Measurements from ENCODE around the gene TMEM205. TPM values are rescaled to one million over a fixed set of nuclear protein-coding genes. Genes with fewer than 3 reads are reported as not detected.
A peak's percentile ranks its signal among the peaks of the same experiment; 100 is the strongest.

TMEM205 gene
- 54.5 TPM for total RNA-seq
- polyA plus RNA-seq, result 75.2 TPM
- long read RNA-seq, donor 1, partial matches to known transcripts, result 0 of 3 reads
- long read RNA-seq, donor 1, other reads (novel, unspliced or antisense), result 0 of 3 reads
- long read RNA-seq, donor 2, transcript TMEM205-216 (4 exons, 792 nt), result major isoform, 26 of 48 reads
- long read RNA-seq, donor 2, transcript TMEM205-203 (2 exons, 1,147 nt), result minor isoform, 8 of 48 reads
- long read RNA-seq, donor 2, partial matches to known transcripts, result 0 of 48 reads
- long read RNA-seq, donor 2, other reads (novel, unspliced or antisense), result 0 of 48 reads
- long read RNA-seq, donor 3, transcript TMEM205-216 (4 exons, 792 nt), result major isoform, 24 of 49 reads
- long read RNA-seq, donor 3, transcript TMEM205-203 (2 exons, 1,147 nt), result minor isoform, 7 of 49 reads
- long read RNA-seq, donor 3, transcript TMEM205-210 (4 exons, 840 nt), result minor isoform, 6 of 49 reads
- long read RNA-seq, donor 3, transcript TMEM205-201 (3 exons, 1,034 nt), result minor isoform, 7 of 49 reads
- long read RNA-seq, donor 3, partial matches to known transcripts, result 0 of 49 reads
- long read RNA-seq, donor 3, other reads (novel, unspliced or antisense), result 0 of 49 reads
- long read RNA-seq, donor 4, transcript TMEM205-216 (4 exons, 792 nt), result major isoform, 11 of 18 reads
- long read RNA-seq, donor 4, partial matches to known transcripts, result 0 of 18 reads
- long read RNA-seq, donor 4, other reads (novel, unspliced or antisense), result 0 of 18 reads
- long read RNA-seq, donor 5, transcript TMEM205-205 (4 exons, 677 nt), result minor isoform, 5 of 69 reads
- long read RNA-seq, donor 5, transcript TMEM205-216 (4 exons, 792 nt), result major isoform, 39 of 69 reads
- long read RNA-seq, donor 5, transcript TMEM205-210 (4 exons, 840 nt), result minor isoform, 5 of 69 reads
- long read RNA-seq, donor 5, transcript TMEM205-203 (2 exons, 1,147 nt), result minor isoform, 14 of 69 reads
- long read RNA-seq, donor 5, partial matches to known transcripts, result 0 of 69 reads
- long read RNA-seq, donor 5, other reads (novel, unspliced or antisense), result 0 of 69 reads
- long read RNA-seq, donor 6, transcript TMEM205-216 (4 exons, 792 nt), result major isoform, 15 of 26 reads
- long read RNA-seq, donor 6, partial matches to known transcripts, result 0 of 26 reads
- long read RNA-seq, donor 6, other reads (novel, unspliced or antisense), result 0 of 26 reads
- long read RNA-seq, donor 7, transcript TMEM205-216 (4 exons, 792 nt), result major isoform, 11 of 23 reads
- long read RNA-seq, donor 7, transcript TMEM205-203 (2 exons, 1,147 nt), result minor isoform, 7 of 23 reads
- long read RNA-seq, donor 7, partial matches to known transcripts, result 0 of 23 reads
- long read RNA-seq, donor 7, other reads (novel, unspliced or antisense), result 0 of 23 reads
- long read RNA-seq, donor 8, transcript TMEM205-210 (4 exons, 840 nt), result major isoform, 5 of 10 reads
- long read RNA-seq, donor 8, partial matches to known transcripts, result 0 of 10 reads
- long read RNA-seq, donor 8, other reads (novel, unspliced or antisense), result 0 of 10 reads
- long read RNA-seq, donor 9, transcript TMEM205-216 (4 exons, 792 nt), result major isoform, 8 of 19 reads
- long read RNA-seq, donor 9, transcript TMEM205-203 (2 exons, 1,147 nt), result minor isoform, 6 of 19 reads
- long read RNA-seq, donor 9, partial matches to known transcripts, result 0 of 19 reads
- long read RNA-seq, donor 9, other reads (novel, unspliced or antisense), result 0 of 19 reads
- long read RNA-seq, donor 10, transcript TMEM205-216 (4 exons, 792 nt), result major isoform, 12 of 31 reads
- long read RNA-seq, donor 10, transcript TMEM205-201 (3 exons, 1,034 nt), result minor isoform, 7 of 31 reads
- long read RNA-seq, donor 10, transcript TMEM205-210 (4 exons, 840 nt), result minor isoform, 5 of 31 reads
- long read RNA-seq, donor 10, partial matches to known transcripts, result 0 of 31 reads
- long read RNA-seq, donor 10, other reads (novel, unspliced or antisense), result 0 of 31 reads

DNA sequence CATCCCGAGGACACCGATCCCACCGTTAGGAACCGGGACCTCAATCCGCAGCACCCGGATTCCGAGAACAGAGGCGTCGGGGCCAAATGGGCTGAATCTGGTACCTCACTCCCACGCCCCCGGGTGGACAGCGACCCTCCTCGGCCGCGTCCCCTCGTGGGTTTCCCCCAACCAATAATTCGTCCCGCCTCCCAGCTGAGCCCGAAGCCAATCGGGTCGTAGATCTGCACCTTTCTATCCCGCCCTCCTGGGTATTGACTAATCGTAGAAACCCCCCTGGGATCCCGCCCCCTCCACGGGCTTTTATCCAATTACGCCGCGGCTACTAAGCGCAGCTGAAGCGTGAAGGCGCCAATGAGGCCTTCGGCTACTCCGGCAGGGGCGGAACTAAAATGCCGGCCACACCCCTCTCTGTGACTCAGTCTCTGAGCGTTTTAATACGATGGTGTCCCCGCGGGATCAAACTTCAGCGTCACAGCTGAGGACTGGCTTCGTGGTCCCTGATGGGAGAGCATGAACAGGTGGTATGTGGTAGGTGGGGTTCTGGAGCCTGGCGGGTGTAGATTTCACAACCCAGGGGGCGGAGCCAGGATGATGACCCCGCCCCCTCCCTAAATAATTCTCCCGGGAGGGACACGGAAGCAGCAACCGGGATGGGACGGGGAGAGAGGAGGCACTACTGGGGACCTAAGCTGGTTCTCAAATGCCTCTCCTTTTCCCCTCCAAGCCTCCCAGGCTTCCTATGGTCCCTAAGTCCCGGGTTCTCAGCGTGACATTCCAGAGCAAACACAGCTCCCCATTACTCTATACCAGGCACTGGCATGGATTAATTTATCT lies at the start of gene TMEM205, which contains the start of gene CCDC159:
TSS of gene TMEM205 (minus strand) at position 165 of the 837 bp plus-strand sequence. CDS start 649 bp downstream, outside the sequence.
TSS of gene CCDC159 (plus strand) at position 416 of the 837 bp plus-strand sequence. CDS start at position 504, 88 bp downstream.
- Histone ChIP-seq H3K9me3 (ENCODE audit: control insufficient read depth in 2 of 2, insufficient read depth in 1 of 2, low read length in 1 of 2) (peaks cover 4 to 21% of the 10 kb centered on the region in 2 donors), H3K27ac (ENCODE audit: low read depth in 1 of 2, low read length in 1 of 2) (peak within 1 kb of the TSS; percentile 77 to 96), H3K4me1 (ENCODE audit: control insufficient read depth in 2 of 2, insufficient read depth in 2 of 2, low read length in 2 of 2) (peaks cover 16 to 40% of the 10 kb centered on the region in 2 donors), H3K4me3 (ENCODE audit: low read length in 2 of 2) (peak within 1 kb of the TSS; percentile 79 to 95), H3K36me3 (ENCODE audit: control insufficient read depth in 2 of 2, insufficient read depth in 2 of 2, low read length in 1 of 2) (peaks cover 3 to 7% of the 10 kb centered on the region in 2 donors), H3K27me3 (ENCODE audit: control insufficient read depth in 2 of 2, insufficient read depth in 1 of 2, low read length in 1 of 2) (no peaks in the 10 kb centered on the region)
- DNase-seq (ENCODE audit: low read depth in 6 of 9, low spot score in 9 of 9), result peak; percentile 93 to 100 (median 98)
- WGBS, result under 1% methylated on average over 50 of the region's 50 CpGs

- Histone ChIP-seq H3K27ac (ENCODE audit: low read depth in 1 of 2, low read length in 1 of 2) (no peak overlapping the region), H3K36me3 (ENCODE audit: control insufficient read depth in 2 of 2, insufficient read depth in 2 of 2, low read length in 1 of 2) (no peaks in the 10 kb centered on the region), H3K4me3 (ENCODE audit: low read length in 2 of 2) (no peak overlapping the region), H3K27me3 (ENCODE audit: control insufficient read depth in 2 of 2, insufficient read depth in 1 of 2, low read length in 1 of 2) (peaks cover 2 to 15% of the 10 kb centered on the region in 2 donors), H3K4me1 (ENCODE audit: control insufficient read depth in 2 of 2, insufficient read depth in 2 of 2, low read length in 2 of 2) (no peaks in the 10 kb centered on the region), H3K9me3 (ENCODE audit: control insufficient read depth in 2 of 2, insufficient read depth in 1 of 2, low read length in 1 of 2) (peaks cover 0 to 5% of the 10 kb centered on the region in 2 donors)
- DNase-seq (ENCODE audit: low read depth in 6 of 9, low spot score in 9 of 9), result no peak
- WGBS, result 88% methylated on average over 4 of the region's 4 CpGs
Observed at GRCh38 chr19:11390933-11391680, 45.0 kb upstream of the TMEM205 start.

- no peak overlapping the region for H3K4me3 ChIP-seq (ENCODE audit: low read length in 2 of 2)
- no peak overlapping the region for H3K27ac ChIP-seq (ENCODE audit: low read depth in 1 of 2, low read length in 1 of 2)
- WGBS, result 98% methylated on average over 2 of the region's 2 CpGs
- DNase-seq (ENCODE audit: low read depth in 6 of 9, low spot score in 9 of 9), result no peak
- no peaks in the 10 kb centered on the region for H3K36me3 ChIP-seq (ENCODE audit: control insufficient read depth in 2 of 2, insufficient read depth in 2 of 2, low read length in 1 of 2)
- peaks cover 0 to 5% of the 10 kb centered on the region in 2 donors for H3K9me3 ChIP-seq (ENCODE audit: control insufficient read depth in 2 of 2, insufficient read depth in 1 of 2, low read length in 1 of 2)
- H3K4me1 ChIP-seq (ENCODE audit: control insufficient read depth in 2 of 2, insufficient read depth in 2 of 2, low read length in 2 of 2), result no peaks in the 10 kb centered on the region
- H3K27me3 ChIP-seq (ENCODE audit: control insufficient read depth in 2 of 2, insufficient read depth in 1 of 2, low read length in 1 of 2), result peaks cover 2 to 18% of the 10 kb centered on the region in 2 donors
Observed at GRCh38 chr19:11390359-11390758, 44.3 kb upstream of the TMEM205 start.

- Histone ChIP-seq H3K36me3 (ENCODE audit: control insufficient read depth in 2 of 2, insufficient read depth in 2 of 2, low read length in 1 of 2) (no peaks in the 10 kb centered on the region), H3K27me3 (ENCODE audit: control insufficient read depth in 2 of 2, insufficient read depth in 1 of 2, low read length in 1 of 2) (peaks cover 25 to 48% of the 10 kb centered on the region in 2 donors), H3K9me3 (ENCODE audit: control insufficient read depth in 2 of 2, insufficient read depth in 1 of 2, low read length in 1 of 2) (peaks cover 0 to 16% of the 10 kb centered on the region in 2 donors), H3K4me1 (ENCODE audit: control insufficient read depth in 2 of 2, insufficient read depth in 2 of 2, low read length in 2 of 2) (peaks cover 0 to 13% of the 10 kb centered on the region in 2 donors), H3K4me3 (ENCODE audit: low read length in 2 of 2) (no peak overlapping the region), H3K27ac (ENCODE audit: low read depth in 1 of 2, low read length in 1 of 2) (no peak overlapping the region)
- WGBS, result 62% methylated on average over 19 of the region's 19 CpGs
- peak in 1 of 9 donors; percentile 21 for DNase-seq (ENCODE audit: low read depth in 6 of 9, low spot score in 9 of 9)
Observed at GRCh38 chr19:11387162-11388034, 41.3 kb upstream of the TMEM205 start.

DNA sequence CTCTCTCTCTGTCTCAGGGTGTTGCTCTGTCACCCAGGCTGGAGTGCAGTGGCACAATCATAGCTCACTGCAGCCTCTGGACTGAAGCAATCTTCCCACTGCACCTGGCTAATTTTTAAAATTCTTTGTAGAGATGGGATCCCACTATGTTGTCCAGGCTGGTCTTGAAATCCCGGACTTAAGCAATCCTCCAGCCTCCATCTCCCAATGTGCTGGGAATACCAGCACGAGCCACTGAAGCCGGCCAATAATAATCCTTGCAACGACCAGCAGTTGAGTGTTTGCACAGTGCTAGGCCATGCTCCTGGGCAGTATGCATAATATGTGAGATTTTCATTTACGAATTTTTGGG lies 38.7 kb upstream of the TMEM205 start:
- H3K9me3 ChIP-seq (ENCODE audit: control insufficient read depth in 2 of 2, insufficient read depth in 1 of 2, low read length in 1 of 2), result peaks cover 0 to 19% of the 10 kb centered on the region in 2 donors
- no peak for DNase-seq (ENCODE audit: low read depth in 6 of 9, low spot score in 9 of 9)
- H3K36me3 ChIP-seq (ENCODE audit: control insufficient read depth in 2 of 2, insufficient read depth in 2 of 2, low read length in 1 of 2), result no peaks in the 10 kb centered on the region
- 97% methylated on average over 5 of the region's 5 CpGs for WGBS
- no peak overlapping the region for H3K4me3 ChIP-seq (ENCODE audit: low read length in 2 of 2)
- peaks cover 32 to 59% of the 10 kb centered on the region in 2 donors for H3K27me3 ChIP-seq (ENCODE audit: control insufficient read depth in 2 of 2, insufficient read depth in 1 of 2, low read length in 1 of 2)
- peaks cover 8 to 32% of the 10 kb centered on the region in 2 donors for H3K4me1 ChIP-seq (ENCODE audit: control insufficient read depth in 2 of 2, insufficient read depth in 2 of 2, low read length in 2 of 2)
- no peak overlapping the region for H3K27ac ChIP-seq (ENCODE audit: low read depth in 1 of 2, low read length in 1 of 2)

DNA sequence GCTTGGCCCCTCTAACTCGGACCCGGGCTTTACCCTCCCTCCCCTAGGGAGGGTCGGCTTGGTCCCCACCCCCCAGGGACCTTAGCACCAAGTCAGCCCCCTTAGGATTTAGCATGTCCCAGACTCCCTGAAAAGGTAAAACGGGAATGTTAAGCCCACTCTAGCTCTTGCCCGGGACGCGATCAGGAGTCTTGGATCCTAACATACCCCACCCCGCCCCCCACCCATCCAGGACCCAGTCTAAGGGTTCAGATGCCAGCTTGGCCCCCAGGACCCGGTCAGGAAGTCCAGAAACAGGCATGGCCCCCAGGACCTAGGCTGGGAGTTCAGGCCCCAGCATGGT lies 37.6 kb upstream of the TMEM205 start:
- Histone ChIP-seq H3K27ac (ENCODE audit: low read depth in 1 of 2, low read length in 1 of 2) (peak overlapping the region in 1 of 2 donors; percentile 5), H3K4me3 (ENCODE audit: low read length in 2 of 2) (no peak overlapping the region), H3K36me3 (ENCODE audit: control insufficient read depth in 2 of 2, insufficient read depth in 2 of 2, low read length in 1 of 2) (peaks cover 0 to 1% of the 10 kb centered on the region in 2 donors), H3K27me3 (ENCODE audit: control insufficient read depth in 2 of 2, insufficient read depth in 1 of 2, low read length in 1 of 2) (peaks cover 32 to 59% of the 10 kb centered on the region in 2 donors), H3K9me3 (ENCODE audit: control insufficient read depth in 2 of 2, insufficient read depth in 1 of 2, low read length in 1 of 2) (peaks cover 0 to 19% of the 10 kb centered on the region in 2 donors), H3K4me1 (ENCODE audit: control insufficient read depth in 2 of 2, insufficient read depth in 2 of 2, low read length in 2 of 2) (peaks cover 8 to 32% of the 10 kb centered on the region in 2 donors)
- no peak for DNase-seq (ENCODE audit: low read depth in 6 of 9, low spot score in 9 of 9)
- 3% methylated on average over 9 of the region's 9 CpGs for WGBS

Measured in thymus (tissue), 14 donors.